ENCODE results near the gene C19orf12.
"Not testable (repeated sequence)": the region's sequence is repeated elsewhere in the genome, so short reads cannot be mapped to it uniquely, and the experiment has no call there.

- TF ChIP-seq CTCF (IDR thresholded peaks at IDR 0.05): peak; percentile 9; the same call in 1 of the 2 replicates
- not testable (repeated sequence) for TF ChIP-seq ZFX (IDR thresholded peaks at IDR 0.05; ENCODE audit: borderline replicate concordance)
Measured at GRCh38 chr19:29671026-29671392, 44.1 kb downstream of the C19orf12 start.

All from 22Rv1 (cell line).